ENCODE data around the gene SHB.

The SHB gene

DNA sequence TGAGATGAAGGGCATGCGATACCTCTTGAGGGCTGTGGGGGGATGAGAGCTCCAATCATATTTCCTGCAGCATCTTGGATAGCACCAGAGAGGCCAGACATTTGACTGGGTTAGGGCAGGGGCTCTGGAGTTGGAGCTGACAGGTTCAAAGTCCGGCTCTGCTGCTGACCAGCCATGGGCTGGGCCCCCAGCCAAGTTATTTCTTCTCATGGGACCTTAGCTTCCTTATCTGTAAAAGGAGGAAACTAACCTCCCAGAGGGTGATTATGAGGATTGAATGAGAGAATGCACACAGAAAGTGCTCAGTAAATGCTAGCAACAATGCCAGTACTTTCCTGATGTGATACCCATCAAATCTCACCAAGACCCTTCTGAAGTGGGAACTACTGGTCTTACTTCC is 99.9 kb downstream of the SHB start:
- TF ChIP-seq POLR2AphosphoS5 (IDR thresholded peaks at IDR 0.05; ENCODE audit: low read depth, low read length): no peak

- no peak for TF ChIP-seq REST (IDR thresholded peaks at IDR 0.05; ENCODE audit: insufficient read depth in 1 of 2, low read depth in 2 of 2, low read length in 2 of 2)
- TF ChIP-seq POLR2AphosphoS5 (IDR thresholded peaks at IDR 0.05; ENCODE audit: low read depth, low read length): no peak
- no peak for TF ChIP-seq TAF1 (IDR thresholded peaks at IDR 0.05; ENCODE audit: borderline replicate concordance, insufficient read depth, low read length)
- no peak for TF ChIP-seq SIN3A (IDR thresholded peaks at IDR 0.05; ENCODE audit: borderline replicate concordance, insufficient read depth, low read length)
- TF ChIP-seq FOXP2 (optimal IDR thresholded peaks at IDR 0.05; ENCODE audit: borderline replicate concordance, extremely low read depth, extremely low read length, insufficient read depth): no peak
These were observed 100.8 kb downstream of the SHB start for GRCh38 chr9:37968228-37968701.

GRCh38 chr9:37967761-37968080 is 101.3 kb downstream of the SHB start:
- TF ChIP-seq FOXP2 (optimal IDR thresholded peaks at IDR 0.05; ENCODE audit: borderline replicate concordance, extremely low read depth, extremely low read length, insufficient read depth): no peak
- no peak for TF ChIP-seq TAF1 (IDR thresholded peaks at IDR 0.05; ENCODE audit: borderline replicate concordance, insufficient read depth, low read length)

GRCh38 chr9:37967014-37967760 is 101.8 kb downstream of the SHB start:
- TF ChIP-seq FOXP2 (optimal IDR thresholded peaks at IDR 0.05; ENCODE audit: borderline replicate concordance, extremely low read depth, extremely low read length, insufficient read depth): no peak
- TF ChIP-seq REST (IDR thresholded peaks at IDR 0.05; ENCODE audit: insufficient read depth in 1 of 2, low read depth in 2 of 2, low read length in 2 of 2): no peak
- TF ChIP-seq POLR2AphosphoS5 (IDR thresholded peaks at IDR 0.05; ENCODE audit: low read depth, low read length): no peak
- TF ChIP-seq SIN3A (IDR thresholded peaks at IDR 0.05; ENCODE audit: borderline replicate concordance, insufficient read depth, low read length): no peak
- TF ChIP-seq TAF1 (IDR thresholded peaks at IDR 0.05; ENCODE audit: borderline replicate concordance, insufficient read depth, low read length): no peak

DNA sequence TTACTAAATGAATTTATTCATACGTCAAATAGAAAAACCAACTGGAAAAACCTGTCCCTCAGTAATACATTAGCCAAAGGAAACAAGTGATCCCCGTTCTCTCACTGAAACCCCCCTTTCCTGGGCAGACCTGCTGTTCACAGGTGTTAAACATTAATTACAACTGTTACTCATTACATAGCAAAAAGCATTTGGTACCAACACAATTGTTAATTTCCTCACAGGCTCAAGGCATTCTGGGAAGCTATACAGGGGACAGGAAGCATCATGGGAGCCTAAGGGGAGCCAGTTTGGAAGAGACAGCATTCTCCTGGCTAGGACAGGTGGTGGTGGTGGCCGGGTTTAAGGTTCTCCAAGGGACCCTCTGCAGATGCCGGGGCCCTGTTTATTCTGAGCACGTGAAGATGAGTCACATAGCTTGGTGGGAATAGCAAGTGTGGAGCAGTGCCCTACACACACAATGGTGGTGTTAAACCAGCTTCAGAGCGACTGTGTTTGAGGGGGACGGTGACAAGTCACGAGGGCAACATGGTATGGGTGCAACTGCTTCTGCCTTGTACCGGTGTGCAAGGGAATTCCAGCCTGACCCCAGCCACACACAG is 102.5 kb downstream of the SHB start:
- TF ChIP-seq SIN3A (IDR thresholded peaks at IDR 0.05; ENCODE audit: borderline replicate concordance, insufficient read depth, low read length) (no peak), FOXP2 (optimal IDR thresholded peaks at IDR 0.05; ENCODE audit: borderline replicate concordance, extremely low read depth, extremely low read length, insufficient read depth) (no peak), TAF1 (IDR thresholded peaks at IDR 0.05; ENCODE audit: borderline replicate concordance, insufficient read depth, low read length) (no peak), POLR2AphosphoS5 (IDR thresholded peaks at IDR 0.05; ENCODE audit: low read depth, low read length) (no peak), REST (IDR thresholded peaks at IDR 0.05; ENCODE audit: insufficient read depth in 1 of 2, low read depth in 2 of 2, low read length in 2 of 2) (no peak)

DNA sequence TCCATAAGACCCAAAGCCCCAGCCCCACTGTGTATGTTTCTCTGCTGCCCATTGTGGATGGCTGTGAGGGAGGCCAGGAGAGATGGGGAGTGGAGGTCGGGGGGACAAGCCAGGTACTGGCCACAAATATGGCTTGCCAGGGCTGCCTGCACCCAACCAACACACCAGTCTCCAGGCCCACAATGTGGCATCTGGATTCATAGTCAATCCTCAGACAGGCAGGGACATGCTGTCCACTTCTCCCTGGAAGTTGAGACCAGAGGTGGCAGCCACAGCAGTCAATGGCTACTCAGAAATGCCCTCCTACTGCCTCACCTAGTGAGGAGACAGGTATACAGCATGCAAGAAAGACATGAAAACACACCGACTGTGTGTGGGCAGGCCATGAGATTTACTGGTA is 103.9 kb downstream of the SHB start:
- TF ChIP-seq SIN3A (IDR thresholded peaks at IDR 0.05; ENCODE audit: borderline replicate concordance, insufficient read depth, low read length): no peak
- no peak for TF ChIP-seq REST (IDR thresholded peaks at IDR 0.05; ENCODE audit: insufficient read depth in 1 of 2, low read depth in 2 of 2, low read length in 2 of 2)
- TF ChIP-seq TAF1 (IDR thresholded peaks at IDR 0.05; ENCODE audit: borderline replicate concordance, insufficient read depth, low read length): no peak
- no peak for TF ChIP-seq POLR2AphosphoS5 (IDR thresholded peaks at IDR 0.05; ENCODE audit: low read depth, low read length)
